ENCODE measurements around the gene SLC22A15. TPM values are rescaled to one million over a fixed set of nuclear protein-coding genes. Genes with fewer than 3 reads are reported as not detected.
"Not testable (repeated sequence)": the region's sequence is repeated elsewhere in the genome, so short reads cannot be mapped to it uniquely, and the experiment has no call there.

SLC22A15 gene
- total RNA-seq, 2 donors from 2014 or later: 8.3 to 15.6 TPM

- Mint-ChIP-seq H3K27me3 (ENCODE audit: insufficient read depth) (no peaks in the 10 kb centered on the region), H3K27ac (no peak overlapping the region), H3K36me3 (ENCODE audit: low read depth) (peaks cover 7% of the 10 kb centered on the region), H3K9me3 (peaks cover 10% of the 10 kb centered on the region), H3K4me1 (peaks cover 68% of the 10 kb centered on the region), H3K4me3 (no peak overlapping the region)
- Histone ChIP-seq H3K9ac (ENCODE audit: extremely low read depth, low read length, poor library complexity, severe bottlenecking) (no peak overlapping the region), H3K36me3 (ENCODE audit: control insufficient read depth, insufficient read depth, low read length) (no peaks in the 10 kb centered on the region), H3K4me1 (ENCODE audit: control insufficient read depth, insufficient read depth, low read length) (peaks cover 17% of the 10 kb centered on the region), H3K4me3 (ENCODE audit: low read length) (no peak overlapping the region), H3K27ac (ENCODE audit: low read depth, low read length) (no peak overlapping the region), H3K27me3 (ENCODE audit: control insufficient read depth, insufficient read depth, low read length, poor library complexity, severe bottlenecking) (no peaks in the 10 kb centered on the region), H3K9me3 (ENCODE audit: control insufficient read depth, low read length) (no peaks in the 10 kb centered on the region)
- 97 to 100% methylated on average over 2 of the region's 2 CpGs for WGBS, 2 experiments (ENCODE audit: insufficient coverage in 1 of 2, insufficient read length in 1 of 2)
- TF ChIP-seq CTCF (conservative IDR thresholded peaks at IDR 0.05): no peak
- no peak for DNase-seq
These were observed 17.4 kb upstream of the SLC22A15 start for GRCh38 chr1:115958866-115959265.

- 11 to 13% methylated on average over 1 to 2 of the region's 2 CpGs for WGBS, 2 experiments (ENCODE audit: insufficient coverage in 1 of 2, insufficient read length in 1 of 2)
- DNase-seq: peak; percentile 93
- no peak for TF ChIP-seq CTCF (conservative IDR thresholded peaks at IDR 0.05)
- Histone ChIP-seq H3K9me3 (ENCODE audit: control insufficient read depth, low read length) (peaks cover 7% of the 10 kb centered on the region), H3K4me3 (ENCODE audit: low read length) (no peak overlapping the region), H3K9ac (ENCODE audit: extremely low read depth, low read length, poor library complexity, severe bottlenecking) (no peak overlapping the region), H3K36me3 (ENCODE audit: control insufficient read depth, insufficient read depth, low read length) (no peaks in the 10 kb centered on the region), H3K27ac (ENCODE audit: low read depth, low read length) (no peak overlapping the region), H3K4me1 (ENCODE audit: control insufficient read depth, insufficient read depth, low read length) (no peaks in the 10 kb centered on the region), H3K27me3 (ENCODE audit: control insufficient read depth, insufficient read depth, low read length, poor library complexity, severe bottlenecking) (no peaks in the 10 kb centered on the region)
- Mint-ChIP-seq H3K4me1 (peaks cover 22% of the 10 kb centered on the region), H3K36me3 (ENCODE audit: low read depth) (peaks cover 9% of the 10 kb centered on the region), H3K27me3 (ENCODE audit: insufficient read depth) (no peaks in the 10 kb centered on the region), H3K9me3 (peaks cover 14% of the 10 kb centered on the region), H3K27ac (peak overlapping the region; percentile 12), H3K4me3 (no peak overlapping the region)
These were observed 6.8 kb upstream of the SLC22A15 start for GRCh38 chr1:115969509-115969908.

GRCh38 chr1:115971778-115972177 is 4.5 kb upstream of the SLC22A15 start:
- H3K36me3 ChIP-seq (ENCODE audit: control insufficient read depth, insufficient read depth, low read length); H3K4me3 Mint-ChIP-seq; H3K27ac ChIP-seq (ENCODE audit: low read depth, low read length); H3K9me3 ChIP-seq (ENCODE audit: control insufficient read depth, low read length); H3K27me3 ChIP-seq (ENCODE audit: control insufficient read depth, insufficient read depth, low read length, poor library complexity, severe bottlenecking); H3K27me3 Mint-ChIP-seq (ENCODE audit: insufficient read depth); H3K9ac ChIP-seq (ENCODE audit: extremely low read depth, low read length, poor library complexity, severe bottlenecking); H3K9me3 Mint-ChIP-seq; H3K4me1 ChIP-seq (ENCODE audit: control insufficient read depth, insufficient read depth, low read length); DNase-seq; H3K4me3 ChIP-seq (ENCODE audit: low read length); H3K27ac Mint-ChIP-seq; H3K36me3 Mint-ChIP-seq (ENCODE audit: low read depth): not testable (repeated sequence)
- H3K4me1 Mint-ChIP-seq: peaks cover 20% of the 10 kb centered on the region
- 91 to 92% methylated on average over 3 to 6 of the region's 7 CpGs for WGBS, 2 experiments (ENCODE audit: insufficient coverage in 1 of 2, insufficient read length in 1 of 2)

GRCh38 chr1:115973154-115973553 is 3.2 kb upstream of the SLC22A15 start:
- H3K4me1 ChIP-seq (ENCODE audit: control insufficient read depth, insufficient read depth, low read length): peaks cover 4% of the 10 kb centered on the region
- H3K36me3 ChIP-seq (ENCODE audit: control insufficient read depth, insufficient read depth, low read length): no peaks in the 10 kb centered on the region
- no peaks in the 10 kb centered on the region for H3K27me3 ChIP-seq (ENCODE audit: control insufficient read depth, insufficient read depth, low read length, poor library complexity, severe bottlenecking)
- Mint-ChIP-seq H3K36me3 (ENCODE audit: low read depth) (no peaks in the 10 kb centered on the region), H3K4me1 (peaks cover 31% of the 10 kb centered on the region), H3K27me3 (ENCODE audit: insufficient read depth) (no peaks in the 10 kb centered on the region), H3K4me3 (no peak overlapping the region), H3K9me3 (no peaks in the 10 kb centered on the region), H3K27ac (no peak overlapping the region)
- no peak overlapping the region for H3K27ac ChIP-seq (ENCODE audit: low read depth, low read length)
- 75% methylated on average over 1 of the region's 1 CpG; no CpG with 5 or more reads in 1 of the 2 experiments for WGBS, 2 experiments (ENCODE audit: insufficient coverage in 1 of 2, insufficient read length in 1 of 2)
- no peaks in the 10 kb centered on the region for H3K9me3 ChIP-seq (ENCODE audit: control insufficient read depth, low read length)
- H3K4me3 ChIP-seq (ENCODE audit: low read length): no peak overlapping the region
- H3K9ac ChIP-seq (ENCODE audit: extremely low read depth, low read length, poor library complexity, severe bottlenecking): no peak overlapping the region
- no peak for TF ChIP-seq CTCF (conservative IDR thresholded peaks at IDR 0.05)
- no peak for DNase-seq
